ENCODE results near the gene SDS. TPM values are rescaled to one million over a fixed set of nuclear protein-coding genes. Genes with fewer than 3 reads are reported as not detected.

SDS gene
- total and polyA plus RNA-seq, 2 experiments from 2014 or later = 0.57 TPM; not detected in 1

- H3K4me3 Mint-ChIP-seq = no peak overlapping the region
- no peaks in the 10 kb centered on the region for H3K36me3 ChIP-seq (ENCODE audit: insufficient read depth)
- H3K9me3 Mint-ChIP-seq = no peaks in the 10 kb centered on the region; the same call in 2 of the 3 replicates
- no peak overlapping the region for H3K27ac ChIP-seq (ENCODE audit: low read depth)
- H2AFZ ChIP-seq = no peak overlapping the region
- no peak for DNase-seq (ENCODE audit: low spot score)
- H3K4me2 ChIP-seq = no peak overlapping the region
- no peaks in the 10 kb centered on the region for H3K27me3 ChIP-seq (ENCODE audit: insufficient read depth)
- H3K36me3 Mint-ChIP-seq (ENCODE audit: low read depth) = peaks cover 3% of the 10 kb centered on the region; the same call in 2 of the 3 replicates
- H4K20me1 ChIP-seq (replicated peaks; ENCODE audit: insufficient read depth) = peaks cover 4% of the 10 kb centered on the region; the same call in 1 of the 2 replicates
- no peak overlapping the region for H3K27ac Mint-ChIP-seq
- H3F3A ChIP-seq (replicated peaks; ENCODE audit: low read depth) = no peaks in the 10 kb centered on the region
- no peak for ATAC-seq
- H3K27me3 Mint-ChIP-seq (ENCODE audit: insufficient read depth, low read depth, poor library complexity) = peaks cover 9% of the 10 kb centered on the region
- no peaks in the 10 kb centered on the region for H3K4me1 ChIP-seq (ENCODE audit: insufficient read depth)
- TF ChIP-seq EZH2phosphoT487 (IDR thresholded peaks at IDR 0.05; ENCODE audit: unreplicated experiment) = no peak
- TF ChIP-seq POLR2AphosphoS5 (IDR thresholded peaks at IDR 0.05; ENCODE audit: low read depth) = no peak
- TF ChIP-seq ETS1 (IDR thresholded peaks at IDR 0.05) = no peak
- no peak for TF ChIP-seq ZNF114 (CRISPR knock-in tag; IDR thresholded peaks at IDR 0.05)
- no peak for TF ChIP-seq NANOG (IDR thresholded peaks at IDR 0.05; ENCODE audit: borderline replicate concordance)
- TF ChIP-seq ZNF462 (CRISPR knock-in tag; IDR thresholded peaks at IDR 0.05) = no peak
- TF ChIP-seq ZNF331 (CRISPR knock-in tag; IDR thresholded peaks at IDR 0.05; ENCODE audit: low read depth) = no peak
- TF ChIP-seq STAT1 (IDR thresholded peaks at IDR 0.05; ENCODE audit: unreplicated experiment) = no peak
- TF ChIP-seq CTCF (conservative IDR thresholded peaks at IDR 0.05; ENCODE audit: low read depth in 2 of 2) = no peak
- no peak for TF ChIP-seq REST (IDR thresholded peaks at IDR 0.05; ENCODE audit: unreplicated experiment)
- no peak for TF ChIP-seq EZH2 (IDR thresholded peaks at IDR 0.05; ENCODE audit: low read depth, unreplicated experiment)
- no peak for TF ChIP-seq JUNB (IDR thresholded peaks at IDR 0.05; ENCODE audit: unreplicated experiment)
- no peak for TF ChIP-seq CREB1 (CRISPR knock-in tag; IDR thresholded peaks at IDR 0.05; ENCODE audit: low read depth)
- no peaks in the 10 kb centered on the region for H3K79me2 ChIP-seq (replicated peaks; ENCODE audit: insufficient read depth)
- H3K4me3 ChIP-seq = no peak overlapping the region
- H3K9me2 ChIP-seq (ENCODE audit: insufficient read depth) = no peaks in the 10 kb centered on the region
- H3K4me1 Mint-ChIP-seq = no peaks in the 10 kb centered on the region; the same call in 1 of the 3 replicates
These were observed 37.9 kb downstream of the SDS start for GRCh38 chr12:113365639-113366395.

Data from GM23338 (cell line).